ENCODE measurements around the gene DYSF. TPM values are rescaled to one million over a fixed set of nuclear protein-coding genes. Genes with fewer than 3 reads are reported as not detected.

Gene DYSF
- total RNA-seq, 4 donors from 2014 or later: 2.4 to 10.6 (median 4.3) TPM

GRCh38 chr2:71678874-71679273 is 225.5 kb downstream of the DYSF start:
- H3K36me3 ChIP-seq: no peaks in the 10 kb centered on the region
- no peak for DNase-seq
- intact Hi-C loops (cut with DNase I): no loop called here

GRCh38 chr2:71679491-71679890 is 226.1 kb downstream of the DYSF start:
- H3K27ac ChIP-seq: no peak overlapping the region
- no peak for DNase-seq
- no peaks in the 10 kb centered on the region for H3K36me3 ChIP-seq
- intact Hi-C loops (cut with DNase I): no loop called here
- WGBS, 2 donors: 44 to 45% methylated on average over 1 to 3 of the region's 4 CpGs
- no peaks in the 10 kb centered on the region for H3K9me3 ChIP-seq
- no peak overlapping the region for H3K4me3 ChIP-seq
- no peak for TF ChIP-seq POLR2A (IDR thresholded peaks at IDR 0.05)
- TF ChIP-seq CTCF (IDR thresholded peaks at IDR 0.05): no peak
- peaks cover 0 to 7% (median 0%) of the 10 kb centered on the region in 3 donors for H3K4me1 ChIP-seq
- H3K27me3 ChIP-seq: no peaks in the 10 kb centered on the region

More at GRCh38 chr2:71678874-71679273, 225.5 kb downstream of the DYSF start:
- Histone ChIP-seq H3K27me3 (no peaks in the 10 kb centered on the region), H3K4me3 (no peak overlapping the region), H3K9me3 (no peaks in the 10 kb centered on the region), H3K27ac (no peak overlapping the region), H3K4me1 (peaks cover 0 to 7% (median 0%) of the 10 kb centered on the region in 3 donors)
- 77 to 86% methylated on average over 6 of the region's 6 CpGs for WGBS, 2 donors
- no peak for TF ChIP-seq POLR2A (IDR thresholded peaks at IDR 0.05)
- TF ChIP-seq CTCF (IDR thresholded peaks at IDR 0.05): no peak

GRCh38 chr2:71680925-71681324 is 227.6 kb downstream of the DYSF start:
- WGBS, 2 donors: 83 to 94% methylated on average over 1 to 2 of the region's 6 CpGs
- intact Hi-C loops (cut with DNase I): no loop called here

DNA sequence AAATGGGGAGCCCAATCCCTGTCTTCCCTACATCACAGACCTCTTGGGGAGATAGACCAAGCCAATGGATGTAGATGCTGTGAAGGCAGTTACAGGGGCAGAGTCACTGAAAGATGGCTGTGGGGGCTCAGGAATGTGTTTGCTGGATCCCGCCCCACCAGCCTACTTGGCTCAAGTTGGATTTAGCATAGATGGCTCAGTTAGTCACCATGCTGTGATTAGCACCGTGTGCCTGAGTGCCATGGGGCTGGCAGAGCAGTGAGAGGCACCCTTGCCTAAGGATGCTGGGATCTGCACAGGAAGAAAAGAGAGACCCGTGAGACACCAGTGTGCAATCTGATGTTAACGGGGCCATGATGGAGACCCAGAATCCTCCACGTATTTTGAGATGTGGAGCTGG is 228.3 kb downstream of the DYSF start:
- no peaks in the 10 kb centered on the region for H3K4me1 ChIP-seq
- intact Hi-C loops (cut with DNase I): no loop called here
- H3K27me3 ChIP-seq: no peaks in the 10 kb centered on the region
- no peak overlapping the region for H3K4me3 ChIP-seq
- DNase-seq: no peak
- H3K9me3 ChIP-seq: no peaks in the 10 kb centered on the region
- no peak overlapping the region for H3K27ac ChIP-seq
- no peak for TF ChIP-seq CTCF (IDR thresholded peaks at IDR 0.05)
- TF ChIP-seq POLR2A (IDR thresholded peaks at IDR 0.05): no peak
- WGBS, 2 donors: 77 to 82% methylated on average over 4 to 5 of the region's 5 CpGs
- H3K36me3 ChIP-seq: no peaks in the 10 kb centered on the region

More at GRCh38 chr2:71680925-71681324, 227.6 kb downstream of the DYSF start:
- Histone ChIP-seq H3K4me3 (no peak overlapping the region), H3K9me3 (no peaks in the 10 kb centered on the region), H3K27ac (no peak overlapping the region), H3K36me3 (no peaks in the 10 kb centered on the region), H3K27me3 (no peaks in the 10 kb centered on the region), H3K4me1 (no peaks in the 10 kb centered on the region)
- TF ChIP-seq CTCF (IDR thresholded peaks at IDR 0.05): no peak
- no peak for TF ChIP-seq POLR2A (IDR thresholded peaks at IDR 0.05)
- DNase-seq: no peak

DNA sequence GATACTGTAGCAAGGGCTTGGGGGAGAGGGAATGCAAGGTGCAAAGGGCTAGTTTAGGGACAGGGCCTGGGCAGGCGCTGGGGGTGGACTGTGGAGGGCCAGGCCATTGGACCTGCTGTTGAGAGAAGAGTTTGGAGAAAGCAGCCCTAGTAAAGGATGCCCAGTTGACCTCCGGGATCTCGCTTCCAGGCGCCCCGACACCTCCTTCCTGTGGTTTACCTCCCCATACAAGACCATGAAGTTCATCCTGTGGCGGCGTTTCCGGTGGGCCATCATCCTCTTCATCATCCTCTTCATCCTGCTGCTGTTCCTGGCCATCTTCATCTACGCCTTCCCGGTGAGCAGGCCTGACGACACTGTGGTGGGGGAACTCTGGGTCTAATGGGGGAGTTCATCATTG is 229.0 kb downstream of the DYSF start:
- WGBS, 2 donors: 77 to 93% methylated on average over 8 of the region's 11 CpGs
- no peak overlapping the region for H3K4me3 ChIP-seq
- no peaks in the 10 kb centered on the region for H3K4me1 ChIP-seq
- H3K36me3 ChIP-seq: no peaks in the 10 kb centered on the region
- intact Hi-C loops (cut with DNase I): no loop called here
- no peaks in the 10 kb centered on the region for H3K27me3 ChIP-seq
- H3K27ac ChIP-seq: no peak overlapping the region
- H3K9me3 ChIP-seq: no peaks in the 10 kb centered on the region
- DNase-seq: no peak
- no peak for TF ChIP-seq POLR2A (IDR thresholded peaks at IDR 0.05)
- TF ChIP-seq CTCF (IDR thresholded peaks at IDR 0.05): no peak

Data from esophagus squamous epithelium (tissue), 5 donors.